Panc1 (cell line): ENCODE measurements around the gene ANO9. TPM values are rescaled to one million over a fixed set of nuclear protein-coding genes. Genes with fewer than 3 reads are reported as not detected.

ENCODE experiments used
- ATAC-seq: fragments of 200-7000 bp; cut with Tn5 transposase; 2 replicates; pipeline ENCODE4 v1.9.1; 2020; ENCODE audit warnings: mild to moderate bottlenecking, moderate library complexity
- BruUV-seq: library from RNA; stranded (reverse); fragments of 400-500 nt; replicated peaks from 2 replicates; lab custom pipeline; 2021; lab: Mats Ljungman, UMichigan
- CTCF ChIA-PET: fragments of 300-600 bp; sonication (Branson Sonifier 250); formaldehyde crosslinking; loops from one replicate; lab custom pipeline; 2022; ENCODE audit warnings: antibody characterized with exemption; lab: Charles Lee
- POLR2A ChIA-PET: fragments of 300-600 bp; sonication (Branson Sonifier 250); formaldehyde crosslinking; loops from one replicate; lab custom pipeline; 2022; ENCODE audit warnings: antibody characterized with exemption; lab: Charles Lee
- DNase-seq: peaks from one replicate; pipeline ENCODE4 v3.0.0-alpha.2; 2010; ENCODE audit warnings: low read depth, low spot score
- H3K27ac ChIP-seq: 2 replicates; pipeline ENCODE4 v1.5.1; 2011; ENCODE audit warnings: mild to moderate bottlenecking, low read length, inconsistent platforms
- H3K27me3 ChIP-seq: fragments of 200-500 bp; sonication (Bioruptor generic); 2 replicates; pipeline ENCODE4 v1.6.0; 2014; ENCODE audit warnings: low read length, inconsistent platforms; ENCODE audit not compliant: control insufficient read depth, insufficient read depth
- H3K36me3 ChIP-seq: fragments of 200-500 bp; sonication (Bioruptor generic); 2 replicates; pipeline ENCODE4 v1.5.1; 2014; ENCODE audit warnings: inconsistent platforms, mild to moderate bottlenecking, low read length, moderate library complexity; ENCODE audit not compliant: control insufficient read depth, insufficient read depth
- H3K4me1 ChIP-seq: 2 replicates; pipeline ENCODE4 v1.5.1; 2011; ENCODE audit warnings: inconsistent platforms, mild to moderate bottlenecking, low read length, moderate library complexity; ENCODE audit not compliant: control insufficient read depth, insufficient read depth
- H3K4me3 ChIP-seq, 2 experiments: 2 replicates each; pipeline ENCODE4 v1.5.1; 2011 to 2012; ENCODE audit warnings: low read depth in 2 of 2, low read length in 2 of 2, mild to moderate bottlenecking in 2 of 2, inconsistent platforms in 1 of 2, moderate library complexity in 1 of 2
- H3K9me3 ChIP-seq: fragments of 200-500 bp; sonication (Bioruptor generic); 2 replicates; pipeline ENCODE4 v1.5.1; 2014; ENCODE audit warnings: low read depth, mild to moderate bottlenecking, inconsistent platforms, low read length, moderate library complexity; ENCODE audit not compliant: control insufficient read depth, insufficient read depth
- POLR2AphosphoS5 ChIP-seq: IDR thresholded peaks from 2 replicates; pipeline ENCODE4 v1.6.1; 2012; ENCODE audit warnings: mild to moderate bottlenecking, low read depth, low read length, moderate library complexity
- SIN3A ChIP-seq: IDR thresholded peaks from 2 replicates; pipeline ENCODE4 v1.6.1; 2012; ENCODE audit warnings: low read depth, mild to moderate bottlenecking, low read length, moderate library complexity, borderline replicate concordance; ENCODE audit not compliant: insufficient read depth
- TCF7L2 ChIP-seq: IDR thresholded peaks from 2 replicates; pipeline ENCODE4 v1.6.1; 2011; ENCODE audit warnings: mild to moderate bottlenecking, low read depth, low read length, inconsistent platforms
- in situ Hi-C: cut with HindIII; loops from 2 replicates; pipeline ENCODE4 v1.10.0; 2016; ENCODE audit warnings: low sequenced_read_pairs, low pct_unique_long_range_greater_than_20kb
- intact Hi-C: fragments of 100-400 bp; cut with micrococcal nuclease; formaldehyde crosslinking; loops from one replicate; pipeline ENCODE4 v1.10.0; 2022; ENCODE audit not compliant: unreplicated experiment
- total RNA-seq: library from RNA; stranded (reverse); gene quantifications from one replicate; pipeline ENCODE4 v1.2.1, GENCODE V29; 2021; ENCODE audit not compliant: unreplicated experiment
- TF ChIP-seq, protein P1 (sequence below): fragments of 450-650 bp; IDR thresholded peaks from 2 replicates; pipeline ENCODE4 v1.5.1; 2017; ENCODE audit warnings: mild to moderate bottlenecking
- TF ChIP-seq, protein P2 (sequence below), 2 experiments: IDR thresholded peaks; 2 replicates each; pipeline ENCODE4 v1.6.1; 2011 to 2012; ENCODE audit warnings: low read depth in 2 of 2, control low read depth in 1 of 2, low read length in 1 of 2, mild to moderate bottlenecking in 1 of 2, moderate library complexity in 1 of 2; ENCODE audit not compliant: insufficient read depth in 1 of 2

ANO9 gene
- total RNA-seq, 1 experiment from 2014 or later: 61.4 TPM

DNA sequence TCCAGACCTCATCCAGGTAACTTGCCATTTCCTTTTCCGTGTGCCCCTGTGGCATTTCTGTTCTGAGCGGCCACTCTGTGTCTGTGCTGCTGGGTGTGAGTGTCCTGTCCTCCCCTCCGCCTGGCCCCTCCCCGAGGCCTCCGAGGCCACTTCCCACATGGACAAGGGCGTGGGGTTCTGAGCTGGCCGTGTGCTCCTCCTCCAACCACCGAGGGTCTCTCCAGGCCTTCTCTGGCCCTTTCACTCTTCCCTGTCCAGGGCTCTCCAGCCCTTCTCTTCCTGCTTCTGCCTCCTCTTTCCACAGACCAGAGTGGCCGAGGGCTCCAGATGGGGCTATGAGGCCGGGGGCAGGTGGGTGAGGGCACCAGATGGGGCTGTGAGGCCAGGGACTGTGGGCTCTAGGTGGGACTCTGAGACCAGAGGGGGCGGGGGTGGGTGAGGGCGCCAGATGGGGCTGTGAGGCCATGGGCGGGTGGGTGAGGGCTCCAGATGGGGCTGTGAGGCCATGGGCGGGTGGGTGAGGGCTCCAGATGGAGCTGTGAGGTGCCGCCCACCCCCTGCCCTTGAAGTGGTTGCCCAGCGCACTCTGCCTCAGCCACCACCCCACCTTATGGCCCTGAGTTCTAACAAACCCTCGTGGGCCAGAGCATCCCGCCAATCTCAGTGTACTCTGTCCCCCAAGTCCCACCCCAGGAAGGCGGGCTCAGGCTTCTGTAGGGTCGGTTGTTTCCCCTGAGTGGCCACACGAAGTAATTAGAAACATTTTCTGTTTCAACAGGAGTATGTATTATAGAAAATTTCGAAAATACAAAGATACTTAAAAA is 32.4 kb upstream of the ANO9 start:
- intact Hi-C loops: no loop called here
- in situ Hi-C loops: no loop called here
- ChIA-PET POLR2A (no interaction called here), CTCF (interaction anchor here (0.5 to 0.7 kb wide), 2 partner anchors 8 to 9 kb away, joined by 3 to 7 read pairs; no protein-coding TSS in a partner anchor)
- no peak for ATAC-seq
- Histone ChIP-seq H3K4me3 (no peak overlapping the region), H3K27me3 (no peaks in the 10 kb centered on the region), H3K4me1 (peaks cover 12% of the 10 kb centered on the region), H3K36me3 (no peaks in the 10 kb centered on the region), H3K9me3 (no peaks in the 10 kb centered on the region), H3K27ac (no peak overlapping the region)
- no TSS peak for BruUV-seq
- TF ChIP-seq POLR2AphosphoS5: no peak
- TF ChIP-seq, protein P1, sequence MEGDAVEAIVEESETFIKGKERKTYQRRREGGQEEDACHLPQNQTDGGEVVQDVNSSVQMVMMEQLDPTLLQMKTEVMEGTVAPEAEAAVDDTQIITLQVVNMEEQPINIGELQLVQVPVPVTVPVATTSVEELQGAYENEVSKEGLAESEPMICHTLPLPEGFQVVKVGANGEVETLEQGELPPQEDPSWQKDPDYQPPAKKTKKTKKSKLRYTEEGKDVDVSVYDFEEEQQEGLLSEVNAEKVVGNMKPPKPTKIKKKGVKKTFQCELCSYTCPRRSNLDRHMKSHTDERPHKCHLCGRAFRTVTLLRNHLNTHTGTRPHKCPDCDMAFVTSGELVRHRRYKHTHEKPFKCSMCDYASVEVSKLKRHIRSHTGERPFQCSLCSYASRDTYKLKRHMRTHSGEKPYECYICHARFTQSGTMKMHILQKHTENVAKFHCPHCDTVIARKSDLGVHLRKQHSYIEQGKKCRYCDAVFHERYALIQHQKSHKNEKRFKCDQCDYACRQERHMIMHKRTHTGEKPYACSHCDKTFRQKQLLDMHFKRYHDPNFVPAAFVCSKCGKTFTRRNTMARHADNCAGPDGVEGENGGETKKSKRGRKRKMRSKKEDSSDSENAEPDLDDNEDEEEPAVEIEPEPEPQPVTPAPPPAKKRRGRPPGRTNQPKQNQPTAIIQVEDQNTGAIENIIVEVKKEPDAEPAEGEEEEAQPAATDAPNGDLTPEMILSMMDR: no peak
- no peak for DNase-seq

DNA sequence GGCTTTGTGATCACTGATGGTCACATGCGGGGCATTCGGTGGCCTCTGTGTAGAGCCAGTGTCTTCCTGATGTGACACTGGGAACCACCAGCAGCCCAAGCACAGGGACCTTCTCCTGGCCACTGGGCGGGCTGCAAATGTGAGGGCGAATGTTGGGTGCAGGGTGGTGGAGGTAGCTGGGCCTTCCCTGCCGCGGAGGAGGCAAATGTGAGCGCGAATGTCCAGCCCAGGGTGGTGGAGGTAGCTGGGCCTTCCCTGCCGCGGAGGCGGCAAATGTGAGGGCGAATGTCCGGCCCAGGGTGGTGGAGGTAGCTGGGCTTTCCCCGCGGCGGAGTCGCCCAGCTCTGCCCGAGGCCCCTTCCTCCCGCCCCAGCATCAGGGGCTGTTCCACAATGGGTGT is 31.6 kb upstream of the ANO9 start:
- TF ChIP-seq, protein P2, sequence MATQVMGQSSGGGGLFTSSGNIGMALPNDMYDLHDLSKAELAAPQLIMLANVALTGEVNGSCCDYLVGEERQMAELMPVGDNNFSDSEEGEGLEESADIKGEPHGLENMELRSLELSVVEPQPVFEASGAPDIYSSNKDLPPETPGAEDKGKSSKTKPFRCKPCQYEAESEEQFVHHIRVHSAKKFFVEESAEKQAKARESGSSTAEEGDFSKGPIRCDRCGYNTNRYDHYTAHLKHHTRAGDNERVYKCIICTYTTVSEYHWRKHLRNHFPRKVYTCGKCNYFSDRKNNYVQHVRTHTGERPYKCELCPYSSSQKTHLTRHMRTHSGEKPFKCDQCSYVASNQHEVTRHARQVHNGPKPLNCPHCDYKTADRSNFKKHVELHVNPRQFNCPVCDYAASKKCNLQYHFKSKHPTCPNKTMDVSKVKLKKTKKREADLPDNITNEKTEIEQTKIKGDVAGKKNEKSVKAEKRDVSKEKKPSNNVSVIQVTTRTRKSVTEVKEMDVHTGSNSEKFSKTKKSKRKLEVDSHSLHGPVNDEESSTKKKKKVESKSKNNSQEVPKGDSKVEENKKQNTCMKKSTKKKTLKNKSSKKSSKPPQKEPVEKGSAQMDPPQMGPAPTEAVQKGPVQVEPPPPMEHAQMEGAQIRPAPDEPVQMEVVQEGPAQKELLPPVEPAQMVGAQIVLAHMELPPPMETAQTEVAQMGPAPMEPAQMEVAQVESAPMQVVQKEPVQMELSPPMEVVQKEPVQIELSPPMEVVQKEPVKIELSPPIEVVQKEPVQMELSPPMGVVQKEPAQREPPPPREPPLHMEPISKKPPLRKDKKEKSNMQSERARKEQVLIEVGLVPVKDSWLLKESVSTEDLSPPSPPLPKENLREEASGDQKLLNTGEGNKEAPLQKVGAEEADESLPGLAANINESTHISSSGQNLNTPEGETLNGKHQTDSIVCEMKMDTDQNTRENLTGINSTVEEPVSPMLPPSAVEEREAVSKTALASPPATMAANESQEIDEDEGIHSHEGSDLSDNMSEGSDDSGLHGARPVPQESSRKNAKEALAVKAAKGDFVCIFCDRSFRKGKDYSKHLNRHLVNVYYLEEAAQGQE (IDR thresholded peaks at IDR 0.05; ENCODE audit: insufficient read depth in 1 of 2, low read depth in 2 of 2, low read length in 1 of 2): no peak
- no peaks in the 10 kb centered on the region for H3K36me3 ChIP-seq
- H3K4me1 ChIP-seq: peaks cover 18% of the 10 kb centered on the region
- ChIA-PET CTCF (interaction anchor here (0.6 to 0.9 kb wide), 2 partner anchors 20 to 31 kb away, joined by 3 to 5 read pairs; no protein-coding TSS in a partner anchor), POLR2A (no interaction called here)
- no TSS peak for BruUV-seq
- DNase-seq (no peak), ATAC-seq (no peak)
- H3K4me3 ChIP-seq: no peak overlapping the region
- no peak overlapping the region for H3K27ac ChIP-seq
- no peaks in the 10 kb centered on the region for H3K9me3 ChIP-seq
- H3K27me3 ChIP-seq: no peaks in the 10 kb centered on the region
- in situ Hi-C loops: no loop called here
- intact Hi-C loops: no loop called here

DNA sequence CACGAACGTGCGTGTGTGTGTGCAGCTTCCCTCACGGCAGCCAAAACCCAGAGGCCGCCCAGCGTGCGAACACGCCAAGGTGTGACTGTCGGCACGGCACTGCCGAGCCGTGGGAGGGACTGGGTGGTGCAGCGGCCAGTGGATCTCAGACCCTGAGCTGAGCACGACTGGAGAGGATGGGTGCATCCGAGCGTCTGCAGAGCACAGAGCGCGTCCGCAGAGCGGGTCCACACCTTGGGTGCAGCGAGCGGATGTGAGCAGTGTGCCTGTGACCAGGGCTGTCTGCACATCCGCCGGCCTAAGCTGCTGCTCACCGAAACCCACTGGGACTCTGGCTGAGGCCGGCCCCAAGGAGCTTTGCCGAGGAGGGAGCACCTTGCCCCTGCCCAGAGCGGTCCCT is 31.0 kb upstream of the ANO9 start:
- in situ Hi-C loops: no loop called here
- Histone ChIP-seq H3K4me3 (no peak overlapping the region), H3K9me3 (no peaks in the 10 kb centered on the region), H3K36me3 (no peaks in the 10 kb centered on the region), H3K27ac (no peak overlapping the region), H3K27me3 (no peaks in the 10 kb centered on the region), H3K4me1 (peaks cover 24% of the 10 kb centered on the region)
- BruUV-seq: no TSS peak
- intact Hi-C loops: no loop called here
- ATAC-seq (no peak), DNase-seq (no peak)
- POLR2A ChIA-PET: interaction anchor here (0.5 kb wide), 1 partner anchor 265 kb away, joined by 3 read pairs; the partner anchor contains the start of genes BET1L and RIC8A
- CTCF ChIA-PET: interaction anchor here (0.6 to 0.9 kb wide), 2 partner anchors 20 to 32 kb away, joined by 3 to 5 read pairs; no protein-coding TSS in a partner anchor
- TF ChIP-seq, protein P2 (IDR thresholded peaks at IDR 0.05; ENCODE audit: insufficient read depth in 1 of 2, low read depth in 2 of 2, low read length in 1 of 2): no peak
- TF ChIP-seq, protein P1: no peak
- TF ChIP-seq TCF7L2 (no peak), POLR2AphosphoS5 (no peak), SIN3A (no peak)
